B cell (primary cell): ENCODE data around the gene USP48. TPM values are rescaled to one million over a fixed set of nuclear protein-coding genes. Genes with fewer than 3 reads are reported as not detected.
"Not testable (repeated sequence)": the region's sequence is repeated elsewhere in the genome, so short reads cannot be mapped to it uniquely, and the experiment has no call there.

Experiments
- ATAC-seq: fragments of 200-7000 bp; cut with Tn5 transposase; one replicate; pipeline ENCODE4 v1.10.0; 2021; ENCODE audit warnings: low read depth, mild to moderate bottlenecking, moderate number of reproducible peaks, moderate library complexity
- CTCF ChIA-PET: fragments of 350-600 bp; sonication (Branson Sonifier 250); formaldehyde crosslinking; loops from one replicate; lab custom pipeline; 2021; ENCODE audit warnings: antibody characterized with exemption, inconsistent platforms; lab: Charles Lee
- POLR2A ChIA-PET: fragments of 350-600 bp; sonication (Branson Sonifier 250); formaldehyde crosslinking; loops from one replicate; lab custom pipeline; 2021; ENCODE audit warnings: antibody characterized with exemption; lab: Charles Lee
- DNase-seq: peaks from one replicate; pipeline ENCODE4 v3.0.0; 2013
- H2AFZ ChIP-seq: 2 replicates; pipeline ENCODE4 v1.6.1; 2012; ENCODE audit warnings: mild to moderate bottlenecking, low read depth, low read length; ENCODE audit not compliant: insufficient read depth, poor library complexity, severe bottlenecking
- H3K27ac ChIP-seq, 2 donors: 1 replicate in 1 of 2; 2 replicates in 1 of 2; pipeline ENCODE4 v1.5.1; 2012 to 2013; ENCODE audit warnings: low read length in 2 of 2, mild to moderate bottlenecking in 2 of 2, moderate library complexity in 1 of 2
- H3K27me3 ChIP-seq, 4 experiments: fragments of 200-600 bp in 1 of 4; sonication (generic) in 1 of 4; replicated peaks in 1 of 4; 1 replicate in 2 of 4; 2 replicates in 2 of 4; pipeline versions ENCODE4 v1.6.1 to v1.7.0; 2013 to 2016; ENCODE audit warnings: low read length in 3 of 4, mild to moderate bottlenecking in 2 of 4, mixed read lengths in 1 of 4, moderate library complexity in 1 of 4; ENCODE audit not compliant: insufficient read depth in 4 of 4, control insufficient read depth in 3 of 4; ENCODE audit errors: control extremely low read depth in 1 of 4
- H3K36me3 ChIP-seq, 2 experiments: replicated peaks in 1 of 2; 1 replicate in 1 of 2; 2 replicates in 1 of 2; pipeline versions ENCODE4 v1.6.1 to v1.7.1; 2013; ENCODE audit warnings: low read length in 1 of 2; ENCODE audit not compliant: insufficient read depth in 2 of 2, control insufficient read depth in 1 of 2; ENCODE audit errors: control extremely low read depth in 1 of 2, extremely low read depth in 1 of 2
- H3K4me1 ChIP-seq, 2 donors: fragments of 200-600 bp in 1 of 2; sonication (generic) in 1 of 2; 1 replicate in 1 of 2; 2 replicates in 1 of 2; pipeline versions ENCODE4 v1.5.1 to v1.6.1; 2013 to 2017; ENCODE audit warnings: low read length in 2 of 2; ENCODE audit not compliant: control insufficient read depth in 2 of 2, insufficient read depth in 2 of 2
- H3K4me2 ChIP-seq: replicated peaks from 2 replicates; pipeline ENCODE3; 2012; ENCODE audit warnings: mild to moderate bottlenecking, low read depth, low read length; ENCODE audit not compliant: poor library complexity, severe bottlenecking
- H3K4me3 ChIP-seq, 5 experiments: fragments of 200-600 bp in 1 of 5; sonication (generic) in 1 of 5; 1 replicate in 3 of 5; 2 replicates in 2 of 5; pipeline versions ENCODE4 v1.5.1 to v1.7.0; 2011 to 2016; ENCODE audit warnings: low read length in 4 of 5, mild to moderate bottlenecking in 4 of 5, low read depth in 2 of 5, control low read depth in 1 of 5, moderate library complexity in 1 of 5; ENCODE audit not compliant: insufficient read depth in 1 of 5; ENCODE audit errors: control extremely low read depth in 1 of 5, extremely low read depth in 1 of 5
- H3K79me2 ChIP-seq: fragments of 200-600 bp; sonication (generic); one replicate; pipeline ENCODE4 v1.6.0; 2016; ENCODE audit warnings: low read length; ENCODE audit not compliant: control insufficient read depth, insufficient read depth
- H3K9ac ChIP-seq: fragments of 200-600 bp; sonication (generic); 2 replicates; pipeline ENCODE4 v1.6.1; 2017; ENCODE audit warnings: mild to moderate bottlenecking, low read length, moderate library complexity
- H3K9me3 ChIP-seq, 3 donors: one replicate each; pipeline versions ENCODE4 v1.6.1 to v1.7.1; 2013; ENCODE audit warnings: low read length in 2 of 3; ENCODE audit not compliant: control insufficient read depth in 2 of 3, insufficient read depth in 1 of 3; ENCODE audit errors: control extremely low read depth in 1 of 3
- H4K20me1 ChIP-seq: 2 replicates; pipeline ENCODE4 v1.6.0; 2012; ENCODE audit warnings: mild to moderate bottlenecking, low read length; ENCODE audit not compliant: insufficient read depth, control insufficient read depth, poor library complexity, severe bottlenecking
- H3K27ac Mint-ChIP-seq: one replicate; pipeline ENCODE4 v1.8.0; 2021; ENCODE audit warnings: mixed read lengths
- H3K27me3 Mint-ChIP-seq: one replicate; pipeline ENCODE4 v1.8.0; 2021; ENCODE audit warnings: mixed read lengths
- H3K4me1 Mint-ChIP-seq: one replicate; pipeline ENCODE4 v1.8.0; 2021; ENCODE audit warnings: mixed read lengths
- H3K4me3 Mint-ChIP-seq: one replicate; pipeline ENCODE4 v1.8.0; 2021; ENCODE audit warnings: mixed read lengths
- H3K9me3 Mint-ChIP-seq: one replicate; pipeline ENCODE4 v1.8.0; 2022; ENCODE audit warnings: mixed read lengths; ENCODE audit not compliant: insufficient read depth
- CTCF ChIP-seq: fragments of 200-600 bp; IDR thresholded peaks from one replicate; pipeline ENCODE4 v1.8.0; 2022; ENCODE audit warnings: antibody characterized with exemption, mild to moderate bottlenecking
- EZH2 ChIP-seq: IDR thresholded peaks from 2 replicates; pipeline ENCODE4 v1.6.1; 2012; ENCODE audit warnings: borderline replicate concordance, low read depth, mild to moderate bottlenecking, moderate library complexity, low read length; ENCODE audit not compliant: insufficient read depth, poor library complexity, severe bottlenecking
- WGBS: methylation state at CpG from one replicate; pipeline ENCODE4 v1.1.5; 2013; ENCODE audit warnings: missing lambda C conversion rate; ENCODE audit not compliant: insufficient coverage; 5-methylcytosine and 5-hydroxymethylcytosine counted together
- intact Hi-C: fragments of 100-400 bp; cut with micrococcal nuclease; formaldehyde crosslinking; loops from one replicate; pipeline ENCODE4 v1.10.0; 2022
- polyA plus RNA-seq: library from polyadenylated mRNA; depleted of rRNA; stranded (reverse); fragments of >200 nt; gene quantifications from 2 replicates; pipeline ENCODE4 v1.2.3, GENCODE V29; 2012
- total RNA-seq, 2 donors: library from RNA; stranded (reverse); fragments of 120-200 nt in 1 of 2; gene quantifications; 1 replicate in 1 of 2; 2 replicates in 1 of 2; pipeline versions ENCODE4 v1.2.3 to v1.2.4, GENCODE V29; 2013 to 2022

Gene USP48
- total and polyA plus RNA-seq, 2 donors (not counting 1 experiment from before 2014, with no cell fraction given), result 21.2 to 135 TPM

DNA sequence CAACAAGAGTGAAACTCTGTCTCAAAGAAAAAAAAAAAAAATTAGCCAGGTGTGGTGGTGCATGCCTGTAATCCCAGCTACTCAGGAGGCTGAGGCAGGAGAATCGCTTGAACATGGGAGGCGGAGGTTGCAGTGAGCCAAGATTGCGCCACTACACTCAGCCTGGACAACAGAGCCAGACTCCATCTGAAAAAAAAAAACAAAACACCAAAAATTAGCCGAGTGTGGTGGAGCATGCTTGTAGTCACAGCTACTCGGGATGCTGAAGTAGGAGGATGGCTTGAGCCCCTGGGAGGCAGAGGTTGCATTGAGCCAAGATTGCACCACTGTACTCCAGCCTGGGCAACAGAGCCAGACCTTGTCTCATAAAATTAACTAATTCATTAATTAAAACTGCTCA lies 6.0 kb downstream of the USP48 start:
- H3K27ac ChIP-seq, H3K9me3 Mint-ChIP-seq, H3K36me3 ChIP-seq, H3K27me3 ChIP-seq, H3K27ac Mint-ChIP-seq, DNase-seq, ATAC-seq, H3K4me2 ChIP-seq, CTCF ChIA-PET, H2AFZ ChIP-seq, H3K4me3 Mint-ChIP-seq, H3K9me3 ChIP-seq, H3K9ac ChIP-seq, intact Hi-C loops, H3K27me3 Mint-ChIP-seq, H3K4me3 ChIP-seq: not testable (repeated sequence)
- WGBS, result 100% methylated on average over 1 of the region's 5 CpGs
- Histone ChIP-seq H3K4me1 (peaks cover 27 to 51% of the 10 kb centered on the region in 2 donors), H3K79me2 (peaks cover 97% of the 10 kb centered on the region), H4K20me1 (peaks cover 52% of the 10 kb centered on the region)
- POLR2A ChIA-PET, result interaction anchor here (0.6 kb wide), 1 partner anchor 869 kb away, joined by 7 read pairs; no protein-coding TSS in a partner anchor
- peaks cover 57% of the 10 kb centered on the region for H3K4me1 Mint-ChIP-seq

DNA sequence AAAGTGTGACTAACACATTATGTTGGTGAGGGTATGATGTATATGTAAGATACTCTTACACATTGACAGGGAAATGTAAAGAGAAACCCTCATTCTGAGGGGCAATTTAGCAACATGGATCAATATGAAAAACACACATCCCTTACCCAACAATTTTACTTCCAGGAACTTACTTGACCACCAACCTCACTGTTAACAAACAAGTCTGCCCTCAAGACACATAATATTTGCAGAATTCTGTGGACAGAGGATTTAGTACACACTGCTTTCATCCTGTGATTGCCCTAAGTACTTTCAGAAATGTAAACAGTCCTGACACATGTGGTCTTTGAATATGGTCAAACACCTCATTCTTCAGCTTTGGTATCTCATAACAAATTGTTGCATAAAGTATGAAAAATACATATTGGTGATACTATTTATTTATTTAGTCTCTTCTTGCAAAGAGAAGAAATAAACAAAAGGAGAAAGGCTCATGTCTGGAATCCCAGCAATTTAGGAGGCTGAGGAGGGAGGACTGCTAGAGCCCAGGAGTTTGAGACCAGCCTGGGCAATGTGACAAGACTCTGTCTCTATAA lies 6.9 kb downstream of the USP48 start:
- Histone ChIP-seq H4K20me1 (peaks cover 57% of the 10 kb centered on the region), H3K4me1 (peaks cover 20 to 43% of the 10 kb centered on the region in 2 donors), H3K36me3 (no peaks in the 10 kb centered on the region), H2AFZ (no peak overlapping the region), H3K27me3 (no peaks in the 10 kb centered on the region), H3K4me2 (no peak overlapping the region), H3K27ac (peak overlapping the region in 1 of 2 donors; percentile 49), H3K9me3 (peaks cover 0 to 5% (median 1%) of the 10 kb centered on the region in 3 donors), H3K9ac (no peak overlapping the region), H3K79me2 (peaks cover 96% of the 10 kb centered on the region), H3K4me3 (no peak overlapping the region)
- DNase-seq, result no peak
- Mint-ChIP-seq H3K4me1 (peaks cover 52% of the 10 kb centered on the region), H3K4me3 (no peak overlapping the region), H3K27me3 (no peaks in the 10 kb centered on the region), H3K27ac (peak overlapping the region; percentile 67), H3K9me3 (peaks cover 2% of the 10 kb centered on the region)
- CTCF ChIA-PET, result no interaction called here
- TF ChIP-seq EZH2, result no peak
- TF ChIP-seq CTCF, result no peak
- intact Hi-C loops, result no loop called here
- POLR2A ChIA-PET, result interaction anchor here (0.6 kb wide), 1 partner anchor 870 kb away, joined by 7 read pairs; no protein-coding TSS in a partner anchor
- ATAC-seq, result no peak
